ENCODE data around the gene RALGAPA2.

- TF ChIP-seq RNF2 (IDR thresholded peaks at IDR 0.05; ENCODE audit: borderline replicate concordance, low read depth): 0 out of 2 replicates have a peak, but pooled peaks have one; percentile 13
- TF ChIP-seq CTCF (IDR thresholded peaks at IDR 0.05): no peak
- TF ChIP-seq SREBF2 (IDR thresholded peaks at IDR 0.05): no peak
- TF ChIP-seq, protein P1, sequence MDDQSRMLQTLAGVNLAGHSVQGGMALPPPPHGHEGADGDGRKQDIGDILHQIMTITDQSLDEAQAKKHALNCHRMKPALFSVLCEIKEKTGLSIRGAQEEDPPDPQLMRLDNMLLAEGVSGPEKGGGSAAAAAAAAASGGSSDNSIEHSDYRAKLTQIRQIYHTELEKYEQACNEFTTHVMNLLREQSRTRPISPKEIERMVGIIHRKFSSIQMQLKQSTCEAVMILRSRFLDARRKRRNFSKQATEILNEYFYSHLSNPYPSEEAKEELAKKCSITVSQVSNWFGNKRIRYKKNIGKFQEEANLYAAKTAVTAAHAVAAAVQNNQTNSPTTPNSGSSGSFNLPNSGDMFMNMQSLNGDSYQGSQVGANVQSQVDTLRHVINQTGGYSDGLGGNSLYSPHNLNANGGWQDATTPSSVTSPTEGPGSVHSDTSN (IDR thresholded peaks at IDR 0.05): no peak
Observed at GRCh38 chr20:20367575-20368417, 344.6 kb downstream of the RALGAPA2 start, which contains the start of gene INSM1.
